HG03095 (cell line): ENCODE results near the gene ORC6.

ENCODE experiments used
- ATAC-seq: cut with Tn5 transposase; IDR thresholded peaks from one replicate; pipeline ENCODE4 v1.9.1; 2021; ENCODE audit warnings: moderate library complexity; ENCODE audit not compliant: unreplicated experiment

Gene ORC6

DNA sequence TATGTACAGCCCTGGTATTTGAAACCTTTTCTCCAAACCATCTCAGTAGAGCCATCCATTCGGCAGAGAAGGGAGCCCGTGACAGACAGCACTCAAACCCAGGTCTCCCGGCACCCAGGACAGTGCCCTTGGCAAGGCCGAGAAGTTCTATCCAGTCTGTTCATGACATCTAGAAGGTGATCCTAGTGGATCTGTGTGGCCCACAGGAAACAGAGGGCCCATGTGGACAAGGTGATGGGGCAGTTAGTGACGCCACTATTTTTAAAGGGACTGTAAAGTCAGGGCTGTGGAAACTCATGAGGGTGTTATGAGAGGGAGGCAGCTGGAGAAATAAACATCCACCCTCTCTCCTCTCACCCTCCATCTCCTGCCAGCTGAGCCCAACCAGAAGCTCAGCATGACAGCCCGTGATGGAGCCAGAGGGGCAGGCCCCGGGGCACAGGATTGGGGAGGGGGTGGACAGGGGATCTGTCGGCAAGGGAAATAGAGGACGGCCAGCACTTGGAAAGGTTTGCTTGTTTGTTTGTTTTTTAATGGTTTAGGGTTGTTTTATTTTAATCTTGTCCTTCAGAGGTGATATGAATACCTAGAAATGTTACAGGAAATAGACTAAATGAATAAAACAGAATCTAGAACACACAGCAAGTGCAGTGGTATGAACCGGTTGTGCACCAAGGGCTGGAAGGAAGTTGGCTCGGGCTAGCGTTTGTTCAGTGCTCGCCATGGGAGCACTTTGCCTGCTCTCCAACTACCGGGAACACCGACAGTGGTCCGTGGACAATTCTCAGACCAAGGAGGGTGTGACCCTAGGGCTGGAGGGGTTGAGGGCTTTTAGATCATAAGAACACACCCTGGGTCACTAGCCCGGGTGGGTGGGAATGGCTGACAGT lies 41.6 kb downstream of the ORC6 start:
- ATAC-seq = no peak

GRCh38 chr16:46731691-46732555 lies 42.5 kb downstream of the ORC6 start:
- no peak for ATAC-seq

- ATAC-seq = no peak
Observed at GRCh38 chr16:46732561-46732960, 43.1 kb downstream of the ORC6 start.

GRCh38 chr16:46733319-46733830 lies 43.9 kb downstream of the ORC6 start:
- ATAC-seq = no peak

- ATAC-seq = no peak
Observed at GRCh38 chr16:46736695-46737094, 47.2 kb downstream of the ORC6 start.

DNA sequence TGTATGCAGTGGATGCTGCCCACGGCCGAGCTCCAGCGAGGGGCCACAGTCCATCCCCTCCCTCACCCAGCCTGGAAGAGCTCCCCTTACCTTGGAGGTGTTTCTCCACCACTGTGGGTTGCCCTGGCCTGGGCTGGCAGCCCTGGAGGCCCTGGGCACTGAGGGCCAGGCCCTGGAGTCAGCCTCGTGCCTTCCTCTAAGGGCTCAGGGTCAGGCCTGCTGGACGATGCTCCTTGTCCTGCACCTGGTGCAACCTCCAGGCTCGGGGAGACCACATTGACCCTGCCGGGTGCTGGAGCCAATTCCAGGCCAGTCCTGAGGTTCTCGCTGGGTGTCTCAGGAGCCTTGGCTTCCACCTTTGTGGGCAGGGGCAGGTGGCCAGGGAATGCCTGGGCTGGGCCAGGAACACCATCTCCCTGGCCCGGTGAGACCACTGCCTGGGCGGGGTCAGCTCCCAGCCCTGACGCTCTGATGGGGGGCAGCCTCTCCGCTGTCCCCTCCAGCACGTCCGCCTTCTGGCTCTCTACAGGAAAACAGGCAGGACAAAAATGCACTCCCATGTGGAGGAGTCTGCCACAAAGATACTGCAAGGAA lies 48.3 kb downstream of the ORC6 start:
- ATAC-seq = no peak

GRCh38 chr16:46739934-46740333 lies 50.5 kb downstream of the ORC6 start:
- ATAC-seq = no peak

- no peak for ATAC-seq
Observed at GRCh38 chr16:46743232-46743719, 53.8 kb downstream of the ORC6 start.

- ATAC-seq = no peak
Observed at GRCh38 chr16:46745617-46746016, 56.2 kb downstream of the ORC6 start.

DNA sequence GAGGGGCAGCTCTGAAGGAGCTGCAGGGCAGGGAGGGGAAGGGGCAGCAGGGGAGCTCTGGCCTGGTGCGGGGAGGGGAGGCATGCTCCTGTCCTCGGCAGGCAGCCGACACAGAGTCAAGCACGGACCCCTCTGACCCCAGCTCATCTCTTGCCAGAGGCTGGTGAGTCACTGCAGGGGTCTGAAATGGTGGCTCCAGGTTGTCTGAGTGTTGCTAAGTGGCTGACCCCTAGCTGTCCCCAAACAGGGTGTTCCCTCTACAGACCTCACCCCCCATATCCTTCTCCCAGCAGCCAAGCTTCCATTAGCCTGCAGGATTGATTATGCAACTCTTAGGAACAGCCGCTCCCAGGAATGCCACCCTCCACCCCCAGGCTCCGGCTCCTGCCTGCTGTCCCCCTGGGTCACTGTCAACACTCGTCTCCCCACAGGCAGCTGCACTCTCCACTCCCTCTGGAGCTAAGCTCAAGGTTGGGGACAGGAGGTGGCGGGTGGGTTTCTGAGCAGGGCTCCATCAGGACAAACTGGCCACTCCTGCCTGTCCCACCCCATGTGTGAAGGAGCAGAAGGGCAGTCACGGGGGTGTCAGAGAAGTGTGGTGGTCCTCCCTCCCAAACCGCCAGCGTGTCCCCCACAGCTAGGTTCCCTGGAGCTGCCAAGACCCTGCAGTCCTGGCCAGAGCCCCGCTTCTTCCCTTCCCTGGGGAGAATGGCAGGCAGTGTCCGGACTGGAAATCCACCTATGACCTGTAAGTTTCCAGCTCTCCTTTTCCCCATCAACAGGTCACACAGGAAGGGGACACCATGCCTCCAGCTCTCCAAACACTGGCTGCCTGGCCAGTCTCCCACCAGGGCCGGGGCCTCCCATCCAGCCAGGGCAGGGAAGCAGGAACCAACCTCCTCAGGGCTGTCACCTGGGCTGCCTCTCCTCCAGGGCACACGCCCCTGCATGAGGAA lies 57.6 kb downstream of the ORC6 start:
- no peak for ATAC-seq
